Psoas muscle (tissue), 8 donors: ENCODE results near the gene GAST. TPM values are rescaled to one million over a fixed set of nuclear protein-coding genes. Genes with fewer than 3 reads are reported as not detected.
"Not testable (repeated sequence)": the region's sequence is repeated elsewhere in the genome, so short reads cannot be mapped to it uniquely, and the experiment has no call there.

Experiments used
- ATAC-seq, 4 donors: fragments of 200-7000 bp; cut with Tn5 transposase; one replicate each; pipeline ENCODE4 v1.9.1; 2020; ENCODE audit warnings: moderate library complexity in 3 of 4, mild to moderate bottlenecking in 2 of 4
- DNase-seq, 2 donors: peaks; one replicate each; pipeline ENCODE4 v3.0.0-alpha.2; 2020
- H3K27ac ChIP-seq: fragments of 200-600 bp; one replicate; pipeline ENCODE4 v1.8.0; 2022
- H3K27me3 ChIP-seq, 3 donors: fragments of 200-600 bp in 1 of 3; one replicate each; pipeline versions ENCODE4 v1.6.1 to v1.8.0; 2013 to 2022; ENCODE audit warnings: low read length in 2 of 3, mild to moderate bottlenecking in 2 of 3, moderate library complexity in 1 of 3; ENCODE audit not compliant: insufficient read depth in 3 of 3
- H3K36me3 ChIP-seq, 2 donors: fragments of 200-600 bp in 1 of 2; one replicate each; pipeline versions ENCODE4 v1.6.1 to v1.8.0; 2013 to 2022; ENCODE audit warnings: low read depth in 1 of 2, mild to moderate bottlenecking in 1 of 2, moderate library complexity in 1 of 2; ENCODE audit not compliant: insufficient read depth in 1 of 2
- H3K4me1 ChIP-seq: fragments of 200-600 bp; one replicate; pipeline ENCODE4 v1.8.0; 2022
- H3K4me3 ChIP-seq: fragments of 200-600 bp; one replicate; pipeline ENCODE4 v1.8.0; 2022; ENCODE audit warnings: mild to moderate bottlenecking
- H3K9me3 ChIP-seq: fragments of 200-600 bp; one replicate; pipeline ENCODE4 v1.8.0; 2022
- WGBS, 3 donors: extraction: QIAGEN DNeasy Blood & Tissue Kit; methylation state at CpG; one replicate each; pipeline versions ENCODE4 v1.1.6 to v1.1.7; 2013; 5-methylcytosine and 5-hydroxymethylcytosine counted together
- intact Hi-C, 2 donors: fragments of 100-400 bp; cut with DNase I; formaldehyde crosslinking; loops; one replicate each; pipeline versions ENCODE4 v1.11.0 to v1.14.2; 2022
- polyA plus RNA-seq, 3 donors: library from polyadenylated mRNA; stranded (reverse); fragments of 200-250 nt; gene quantifications; one replicate each; pipeline ENCODE4 v1.2.3, GENCODE V29; 2013
- total RNA-seq, 4 donors: library from RNA; stranded (reverse); fragmentation: NEBNext Ultra II Directional in 2 of 4; extraction: Animal tissue kit (Norgen Biotek cat#: 25700) in 2 of 4; gene quantifications; one replicate each; pipeline versions ENCODE4 v1.2.1 to v1.2.4, GENCODE V29; 2021 to 2023
- TF ChIP-seq, protein P1 (sequence below): fragments of 200-600 bp; IDR thresholded peaks from one replicate; pipeline ENCODE4 v1.8.0; 2022; ENCODE audit warnings: antibody characterized with exemption
- donor health status: healthy with polysubstance abuse.
- donor health status: DM: no; HTN: no; CAD: no; lungs with moderate emphysema.
- donor health status: Bipolar disorder and iron deficiency.
- donor health status: healthy.
- donor health status: DM: yes; HTN: yes; CAD: no.
- donor health status: DM: no; HTN: no; CAD: no.
- donor health status: DM: no; HTN: no; CAD: no.
- donor health status: DM: yes; HTN: yes; CAD: no.

Gene GAST
- total and polyA plus RNA-seq, 7 donors = not detected

DNA sequence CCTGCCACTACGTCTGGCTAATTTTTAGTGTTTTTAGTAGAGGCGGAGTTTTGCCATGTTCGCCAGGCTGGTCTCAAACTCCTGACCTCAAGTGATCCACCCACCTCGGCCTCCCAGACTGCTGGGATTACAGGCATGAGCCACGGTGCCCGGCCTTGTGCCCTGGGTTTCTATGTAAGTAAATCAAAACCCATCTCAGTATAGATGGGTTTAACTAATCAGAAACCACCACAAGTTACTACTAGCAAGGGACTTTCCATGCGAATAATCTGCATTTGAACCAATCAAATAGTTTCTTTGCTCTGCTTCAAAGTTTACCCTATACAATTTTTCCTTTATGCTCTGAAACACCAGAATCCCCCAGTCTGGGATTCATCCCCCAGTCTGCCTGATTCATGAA, 40.0 kb upstream of the GAST start:
- TF ChIP-seq, protein P1, sequence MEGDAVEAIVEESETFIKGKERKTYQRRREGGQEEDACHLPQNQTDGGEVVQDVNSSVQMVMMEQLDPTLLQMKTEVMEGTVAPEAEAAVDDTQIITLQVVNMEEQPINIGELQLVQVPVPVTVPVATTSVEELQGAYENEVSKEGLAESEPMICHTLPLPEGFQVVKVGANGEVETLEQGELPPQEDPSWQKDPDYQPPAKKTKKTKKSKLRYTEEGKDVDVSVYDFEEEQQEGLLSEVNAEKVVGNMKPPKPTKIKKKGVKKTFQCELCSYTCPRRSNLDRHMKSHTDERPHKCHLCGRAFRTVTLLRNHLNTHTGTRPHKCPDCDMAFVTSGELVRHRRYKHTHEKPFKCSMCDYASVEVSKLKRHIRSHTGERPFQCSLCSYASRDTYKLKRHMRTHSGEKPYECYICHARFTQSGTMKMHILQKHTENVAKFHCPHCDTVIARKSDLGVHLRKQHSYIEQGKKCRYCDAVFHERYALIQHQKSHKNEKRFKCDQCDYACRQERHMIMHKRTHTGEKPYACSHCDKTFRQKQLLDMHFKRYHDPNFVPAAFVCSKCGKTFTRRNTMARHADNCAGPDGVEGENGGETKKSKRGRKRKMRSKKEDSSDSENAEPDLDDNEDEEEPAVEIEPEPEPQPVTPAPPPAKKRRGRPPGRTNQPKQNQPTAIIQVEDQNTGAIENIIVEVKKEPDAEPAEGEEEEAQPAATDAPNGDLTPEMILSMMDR = no peak
- ATAC-seq (no peak), DNase-seq (no peak)
- Histone ChIP-seq H3K4me1 (no peaks in the 10 kb centered on the region), H3K27me3 (no peaks in the 10 kb centered on the region), H3K9me3 (no peaks in the 10 kb centered on the region), H3K4me3 (no peak overlapping the region), H3K27ac (no peak overlapping the region), H3K36me3 (no peaks in the 10 kb centered on the region)
- 87 to 94% (median 92%) methylated on average over 7 of the region's 7 CpGs for WGBS, 3 donors
- intact Hi-C loops = no loop called here

DNA sequence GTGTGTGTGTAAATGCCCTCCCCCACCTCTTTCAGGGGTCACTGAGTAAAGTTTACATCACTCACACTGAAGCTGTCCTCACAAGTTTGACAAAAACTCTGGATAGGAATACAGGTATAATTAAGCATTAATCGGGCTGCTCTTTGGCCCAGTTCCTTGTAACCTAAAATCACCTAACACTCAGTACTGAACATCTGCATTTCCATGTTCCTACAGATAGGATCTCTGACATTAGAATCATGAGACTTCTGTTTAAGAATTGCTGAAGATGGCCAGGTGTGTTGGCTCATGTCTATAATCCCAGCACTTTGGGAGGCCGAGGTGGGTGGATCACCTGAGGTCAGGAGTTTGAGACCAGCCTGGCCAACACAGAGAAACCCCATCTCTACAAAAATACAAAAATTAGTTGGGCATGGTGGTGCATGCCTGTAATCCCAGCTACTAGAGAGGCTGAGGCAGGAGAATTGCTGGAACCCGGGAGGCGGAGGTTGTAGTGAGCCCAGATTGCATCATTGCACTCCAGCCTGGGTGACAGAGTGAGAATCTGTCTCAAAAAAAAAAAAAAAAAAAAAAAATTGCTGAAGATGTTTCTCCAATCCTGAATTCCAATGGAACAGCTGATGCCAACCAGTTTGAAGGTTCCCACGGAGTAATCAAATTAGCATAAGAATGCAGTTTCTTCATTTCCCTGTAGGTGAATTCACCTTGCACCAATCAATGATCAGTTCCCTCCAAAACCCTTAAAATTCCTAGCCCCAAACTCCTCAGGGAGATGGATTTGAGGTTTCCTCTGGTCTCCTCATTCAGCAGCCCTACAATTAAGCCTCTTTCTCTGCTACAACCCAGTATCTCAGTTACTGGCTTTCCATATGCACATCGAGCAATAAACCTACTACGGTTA, 36.7 kb upstream of the GAST start:
- H3K4me1 ChIP-seq, H3K9me3 ChIP-seq, intact Hi-C loops, DNase-seq, H3K27ac ChIP-seq, H3K27me3 ChIP-seq, H3K4me3 ChIP-seq, ATAC-seq, H3K36me3 ChIP-seq: not testable (repeated sequence)
- 71 to 79% (median 73%) methylated on average over 7 of the region's 7 CpGs for WGBS, 3 donors

DNA sequence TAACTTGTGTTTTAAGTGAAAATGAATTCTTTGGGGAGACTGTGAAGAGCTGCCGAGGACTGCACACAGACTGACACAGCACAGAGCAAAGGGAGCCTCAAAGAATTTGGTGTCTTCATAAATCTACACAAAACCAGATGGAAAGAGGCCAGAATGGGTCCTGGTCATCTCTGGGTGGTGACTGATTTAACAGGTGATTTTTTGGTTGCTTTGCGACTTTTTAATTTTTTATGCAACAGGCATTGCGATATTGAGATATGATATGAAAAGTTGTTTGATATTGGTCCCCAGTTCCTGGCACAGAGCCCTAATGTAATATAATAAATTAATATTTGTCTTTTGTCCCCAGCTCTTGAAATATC, 36.1 kb upstream of the GAST start:
- Histone ChIP-seq H3K27me3 (no peaks in the 10 kb centered on the region), H3K4me1 (no peaks in the 10 kb centered on the region), H3K4me3 (no peak overlapping the region), H3K36me3 (no peaks in the 10 kb centered on the region), H3K9me3 (no peaks in the 10 kb centered on the region), H3K27ac (no peak overlapping the region)
- ATAC-seq = no peak
- WGBS, 3 donors = 52 to 74% (median 69%) methylated on average over 3 of the region's 3 CpGs
- TF ChIP-seq, protein P1 = no peak
- DNase-seq = no peak
- intact Hi-C loops = no loop called here

DNA sequence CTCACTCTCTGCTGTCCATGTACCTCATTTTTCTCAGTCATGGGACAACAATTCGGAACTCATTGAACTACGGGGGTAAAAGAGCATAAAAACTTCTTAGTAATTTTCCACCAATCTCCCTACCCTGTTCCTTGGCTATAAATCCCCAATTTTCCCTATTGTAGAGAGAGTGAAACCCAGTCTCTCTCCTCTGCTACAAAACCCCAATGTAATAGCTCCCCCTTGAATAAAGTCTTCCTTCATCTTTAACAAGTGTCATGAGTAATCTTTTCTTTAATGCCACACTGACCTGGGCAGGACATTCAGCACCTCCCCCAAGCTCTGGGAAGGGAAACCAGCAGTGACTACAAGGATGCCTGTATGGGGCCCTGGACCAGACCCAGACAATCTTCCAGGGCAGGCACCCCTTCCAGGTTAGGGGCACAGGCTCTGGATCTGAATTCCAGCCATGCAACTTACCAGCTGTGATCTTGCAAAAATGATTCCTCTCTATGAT, 33.7 kb upstream of the GAST start:
- H3K36me3 ChIP-seq = no peaks in the 10 kb centered on the region
- peak overlapping the region; percentile 40 for H3K4me3 ChIP-seq
- TF ChIP-seq, protein P1 = no peak
- H3K9me3 ChIP-seq = no peaks in the 10 kb centered on the region
- intact Hi-C loops = no loop called here
- H3K27ac ChIP-seq = peak overlapping the region; percentile 61
- 79 to 88% (median 86%) methylated on average over 2 of the region's 2 CpGs for WGBS, 3 donors
- peak in 1 of 2 donors; percentile 18 for DNase-seq
- no peaks in the 10 kb centered on the region for H3K4me1 ChIP-seq
- ATAC-seq = peak in 2 of 4 donors; percentile 27 to 39
- no peaks in the 10 kb centered on the region for H3K27me3 ChIP-seq

DNA sequence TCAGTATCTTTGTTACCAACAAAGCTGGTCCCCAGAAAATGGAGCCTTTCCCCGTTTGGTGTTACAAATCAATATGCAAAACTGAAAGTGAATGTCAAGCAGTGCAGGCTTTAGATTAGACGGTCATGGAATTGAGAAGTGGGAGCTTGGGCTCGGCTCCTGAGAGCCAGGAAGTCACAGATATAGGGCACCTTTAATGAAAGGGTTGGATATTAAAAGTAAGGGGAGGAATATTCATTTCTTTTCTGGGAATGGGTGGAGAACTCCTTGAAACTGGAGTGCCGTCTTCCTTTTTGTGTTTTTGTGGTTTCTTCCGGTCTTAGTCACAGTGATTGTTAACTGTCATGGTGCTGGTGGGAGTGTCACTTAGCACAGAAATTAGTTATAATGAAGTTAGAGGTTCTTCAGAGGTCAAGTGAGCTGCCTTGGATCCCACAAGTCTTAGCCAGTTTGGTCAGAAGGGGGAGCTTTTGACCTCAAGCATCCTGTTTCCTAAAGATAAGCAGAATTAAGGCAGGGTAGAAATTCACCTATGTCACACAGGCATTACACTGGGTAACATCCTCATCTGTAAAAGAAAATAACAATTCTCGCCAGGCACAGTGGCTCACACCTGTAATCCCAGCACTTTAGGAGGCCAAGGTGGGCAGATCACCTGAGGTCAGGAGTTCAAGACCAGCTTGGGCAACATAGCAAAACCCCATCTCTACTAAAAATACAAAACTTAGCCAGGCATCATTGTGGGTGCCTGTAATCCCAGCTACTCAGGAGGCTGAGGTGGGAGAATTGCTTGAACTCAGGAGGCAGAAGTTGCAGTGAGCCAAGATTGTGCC, 33.0 kb upstream of the GAST start:
- no peaks in the 10 kb centered on the region for H3K36me3 ChIP-seq
- intact Hi-C loops = no loop called here
- WGBS, 3 donors = 48 to 57% (median 48%) methylated on average over 6 of the region's 6 CpGs
- DNase-seq (peak in 1 of 2 donors; percentile 12), ATAC-seq (peak in 3 of 4 donors; percentile 44 to 61 (median 57))
- H3K9me3 ChIP-seq = no peaks in the 10 kb centered on the region
- H3K4me1 ChIP-seq = no peaks in the 10 kb centered on the region
- H3K4me3 ChIP-seq = peak overlapping the region; percentile 40
- TF ChIP-seq, protein P1 = no peak
- no peaks in the 10 kb centered on the region for H3K27me3 ChIP-seq
- peak overlapping the region; percentile 61 for H3K27ac ChIP-seq
